Measurements from ENCODE around the gene PKHD1. TPM values are rescaled to one million over a fixed set of nuclear protein-coding genes. Genes with fewer than 3 reads are reported as not detected.

PKHD1 gene
- polyA plus RNA-seq, 1 of the 3 experiments (the other 2 are of a cell fraction), result not detected

DNA sequence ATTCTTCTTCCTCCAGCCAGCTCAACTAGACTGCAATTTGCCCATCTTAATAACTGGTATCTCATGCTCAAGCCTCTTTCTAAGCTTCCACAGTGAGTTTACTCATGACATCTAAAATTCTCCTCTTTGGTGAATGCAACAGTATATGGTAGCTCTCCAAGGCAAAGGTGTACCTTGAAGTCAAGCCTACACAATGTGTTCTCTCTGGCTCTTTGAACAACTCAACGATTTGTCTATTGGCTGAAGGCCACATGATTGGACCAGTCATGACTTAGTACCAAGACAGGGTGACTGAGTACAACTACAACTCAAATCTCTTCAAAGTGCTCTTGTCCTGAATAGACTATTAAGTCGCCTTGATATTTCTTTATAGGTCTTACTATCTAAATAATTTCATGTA is 199.6 kb downstream of the PKHD1 start:
- H3F3A ChIP-seq (replicated peaks; ENCODE audit: insufficient read depth), result no peaks in the 10 kb centered on the region
- H3K9me3 ChIP-seq, result no peaks in the 10 kb centered on the region
- no peaks in the 10 kb centered on the region for H3K9me2 ChIP-seq
- no peak overlapping the region for H3K4me2 ChIP-seq
- H3K4me1 ChIP-seq (ENCODE audit: control insufficient read depth in 1 of 2, insufficient read depth in 2 of 2, low read depth in 1 of 2, low read length in 1 of 2), result no peaks in the 10 kb centered on the region
- no peaks in the 10 kb centered on the region for H3K27me3 ChIP-seq (ENCODE audit: insufficient read depth)
- H3K4me3 ChIP-seq (ENCODE audit: low read depth in 2 of 2, low read length in 1 of 2), result no peak overlapping the region
- ChIA-PET CTCF (no interaction called here), POLR2A (no interaction called here)
- no peaks in the 10 kb centered on the region for H4K20me1 ChIP-seq (ENCODE audit: insufficient read depth)
- H3K27ac ChIP-seq (ENCODE audit: low read depth in 2 of 2, low read length in 1 of 2), result no peak overlapping the region
- no peak for DNase-seq
- no peaks in the 10 kb centered on the region for H3K36me3 ChIP-seq (replicated peaks in 1 of 2; ENCODE audit: control insufficient read depth in 1 of 2, insufficient read depth in 2 of 2, low read length in 1 of 2)
- H2AFZ ChIP-seq (ENCODE audit: low read depth), result no peak overlapping the region
- TF ChIP-seq FOSL2 (IDR thresholded peaks at IDR 0.05; ENCODE audit: borderline replicate concordance, low read depth), result no peak
- TF ChIP-seq FOXJ3 (CRISPR knock-in tag; IDR thresholded peaks at IDR 0.05), result no peak
- TF ChIP-seq TEAD4 (IDR thresholded peaks at IDR 0.05; ENCODE audit: borderline replicate concordance, insufficient read depth), result no peak
- no peak for TF ChIP-seq POLR2AphosphoS5 (IDR thresholded peaks at IDR 0.05; ENCODE audit: low read depth, low read length)
- TF ChIP-seq TAF1 (IDR thresholded peaks at IDR 0.05; ENCODE audit: borderline replicate concordance, low read depth, low read length), result no peak
- TF ChIP-seq RFX5 (IDR thresholded peaks at IDR 0.05; ENCODE audit: low read length), result no peak
- no peak for TF ChIP-seq PBX3 (IDR thresholded peaks at IDR 0.05)
- TF ChIP-seq SMC3 (IDR thresholded peaks at IDR 0.05; ENCODE audit: low read depth, low read length), result no peak
- no peak for TF ChIP-seq SIN3A (IDR thresholded peaks at IDR 0.05; ENCODE audit: borderline replicate concordance, low read depth, low read length)
- TF ChIP-seq, protein P1, sequence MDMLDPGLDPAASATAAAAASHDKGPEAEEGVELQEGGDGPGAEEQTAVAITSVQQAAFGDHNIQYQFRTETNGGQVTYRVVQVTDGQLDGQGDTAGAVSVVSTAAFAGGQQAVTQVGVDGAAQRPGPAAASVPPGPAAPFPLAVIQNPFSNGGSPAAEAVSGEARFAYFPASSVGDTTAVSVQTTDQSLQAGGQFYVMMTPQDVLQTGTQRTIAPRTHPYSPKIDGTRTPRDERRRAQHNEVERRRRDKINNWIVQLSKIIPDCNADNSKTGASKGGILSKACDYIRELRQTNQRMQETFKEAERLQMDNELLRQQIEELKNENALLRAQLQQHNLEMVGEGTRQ (IDR thresholded peaks at IDR 0.05; ENCODE audit: borderline replicate concordance, low read depth, low read length), result no peak
- TF ChIP-seq, protein P2, sequence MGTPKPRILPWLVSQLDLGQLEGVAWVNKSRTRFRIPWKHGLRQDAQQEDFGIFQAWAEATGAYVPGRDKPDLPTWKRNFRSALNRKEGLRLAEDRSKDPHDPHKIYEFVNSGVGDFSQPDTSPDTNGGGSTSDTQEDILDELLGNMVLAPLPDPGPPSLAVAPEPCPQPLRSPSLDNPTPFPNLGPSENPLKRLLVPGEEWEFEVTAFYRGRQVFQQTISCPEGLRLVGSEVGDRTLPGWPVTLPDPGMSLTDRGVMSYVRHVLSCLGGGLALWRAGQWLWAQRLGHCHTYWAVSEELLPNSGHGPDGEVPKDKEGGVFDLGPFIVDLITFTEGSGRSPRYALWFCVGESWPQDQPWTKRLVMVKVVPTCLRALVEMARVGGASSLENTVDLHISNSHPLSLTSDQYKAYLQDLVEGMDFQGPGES (IDR thresholded peaks at IDR 0.05; ENCODE audit: low read depth, low read length), result no peak
- TF ChIP-seq, protein P3, sequence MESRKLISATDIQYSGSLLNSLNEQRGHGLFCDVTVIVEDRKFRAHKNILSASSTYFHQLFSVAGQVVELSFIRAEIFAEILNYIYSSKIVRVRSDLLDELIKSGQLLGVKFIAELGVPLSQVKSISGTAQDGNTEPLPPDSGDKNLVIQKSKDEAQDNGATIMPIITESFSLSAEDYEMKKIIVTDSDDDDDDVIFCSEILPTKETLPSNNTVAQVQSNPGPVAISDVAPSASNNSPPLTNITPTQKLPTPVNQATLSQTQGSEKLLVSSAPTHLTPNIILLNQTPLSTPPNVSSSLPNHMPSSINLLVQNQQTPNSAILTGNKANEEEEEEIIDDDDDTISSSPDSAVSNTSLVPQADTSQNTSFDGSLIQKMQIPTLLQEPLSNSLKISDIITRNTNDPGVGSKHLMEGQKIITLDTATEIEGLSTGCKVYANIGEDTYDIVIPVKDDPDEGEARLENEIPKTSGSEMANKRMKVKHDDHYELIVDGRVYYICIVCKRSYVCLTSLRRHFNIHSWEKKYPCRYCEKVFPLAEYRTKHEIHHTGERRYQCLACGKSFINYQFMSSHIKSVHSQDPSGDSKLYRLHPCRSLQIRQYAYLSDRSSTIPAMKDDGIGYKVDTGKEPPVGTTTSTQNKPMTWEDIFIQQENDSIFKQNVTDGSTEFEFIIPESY (IDR thresholded peaks at IDR 0.05; ENCODE audit: borderline replicate concordance, low read depth), result no peak
- no peak for TF ChIP-seq GATA2 (CRISPR knock-in tag; IDR thresholded peaks at IDR 0.05)
- no peak for TF ChIP-seq RAD21 (IDR thresholded peaks at IDR 0.05; ENCODE audit: low read length)
- TF ChIP-seq USF1 (IDR thresholded peaks at IDR 0.05; ENCODE audit: borderline replicate concordance, low read depth), result no peak
- TF ChIP-seq NFIC (IDR thresholded peaks at IDR 0.05; ENCODE audit: borderline replicate concordance), result no peak
- WGBS (ENCODE audit: low lambda C conversion rate), result 6% methylated on average over 2 of the region's 2 CpGs
- H3K9ac ChIP-seq, result no peak overlapping the region
- H3K79me2 ChIP-seq (ENCODE audit: insufficient read depth), result no peaks in the 10 kb centered on the region

All from SK-N-SH (cell line).